KMS-11 (cell line): Measurements from ENCODE around the gene BRAF.
"Not testable (repeated sequence)": the region's sequence is repeated elsewhere in the genome, so short reads cannot be mapped to it uniquely, and the experiment has no call there.

Experiments used
- H2AFZ ChIP-seq: fragments of 200-600 bp; sonication (generic); 2 replicates; pipeline ENCODE4 v1.6.1; 2016; ENCODE audit warnings: antibody characterized with exemption, mixed run types, low read depth
- H3K27ac ChIP-seq: fragments of 200-600 bp; sonication (generic); 2 replicates; pipeline ENCODE4 v1.6.1; 2016; ENCODE audit warnings: mild to moderate bottlenecking, mixed run types
- H3K27me3 ChIP-seq: fragments of 200-600 bp; sonication (generic); 2 replicates; pipeline ENCODE4 v1.6.1; 2017; ENCODE audit warnings: mild to moderate bottlenecking, low read depth, mixed run types, moderate library complexity; ENCODE audit not compliant: insufficient read depth
- H3K36me3 ChIP-seq: fragments of 200-600 bp; sonication (generic); 2 replicates; pipeline ENCODE4 v1.6.1; 2017; ENCODE audit warnings: mild to moderate bottlenecking, mixed run types; ENCODE audit not compliant: insufficient read depth
- H3K4me1 ChIP-seq: fragments of 200-600 bp; sonication (generic); 2 replicates; pipeline ENCODE4 v1.6.1; 2016; ENCODE audit warnings: mild to moderate bottlenecking, low read depth, mixed run types; ENCODE audit not compliant: poor library complexity, severe bottlenecking
- H3K4me2 ChIP-seq: fragments of 200-600 bp; sonication (generic); 2 replicates; pipeline ENCODE4 v1.7.0; 2016; ENCODE audit warnings: mild to moderate bottlenecking, mixed run types
- H3K4me3 ChIP-seq: fragments of 200-600 bp; sonication (generic); IDR thresholded peaks from 2 replicates; pipeline ENCODE4 v1.6.1; 2017; ENCODE audit warnings: low read depth, low read length, mixed read lengths; ENCODE audit not compliant: insufficient read depth
- H3K79me2 ChIP-seq: fragments of 200-600 bp; sonication (generic); 2 replicates; pipeline ENCODE4 v1.6.1; 2016; ENCODE audit warnings: low read depth, mixed run types; ENCODE audit not compliant: insufficient read depth
- H3K9ac ChIP-seq: fragments of 200-600 bp; sonication (generic); 2 replicates; pipeline ENCODE4 v1.6.1; 2016; ENCODE audit warnings: mild to moderate bottlenecking, mixed run types
- H4K20me1 ChIP-seq: fragments of 200-600 bp; sonication (generic); 2 replicates; pipeline ENCODE4 v1.6.1; 2016; ENCODE audit warnings: mild to moderate bottlenecking, mixed run types; ENCODE audit not compliant: insufficient read depth
- TF ChIP-seq, protein P1 (sequence below): fragments of 200-600 bp; sonication (generic); conservative IDR thresholded peaks from 2 replicates; pipeline ENCODE4 v1.6.1; 2017; ENCODE audit warnings: low read depth, mild to moderate bottlenecking, antibody characterized with exemption, low read length, moderate library complexity, mixed read lengths

Gene BRAF

GRCh38 chr7:140773104-140773503 lies 151.6 kb downstream of the BRAF start:
- Histone ChIP-seq H2AFZ (no peak overlapping the region), H3K36me3 (0 out of 2 replicates have a peak, but pooled peaks cover 7% of the 10 kb centered on the region), H3K27me3 (no peaks in the 10 kb centered on the region), H3K27ac (no peak overlapping the region), H3K4me2 (no peak overlapping the region), H3K9ac (no peak overlapping the region), H4K20me1 (no peaks in the 10 kb centered on the region), H3K4me3 (no peak overlapping the region), H3K4me1 (no peaks in the 10 kb centered on the region), H3K79me2 (no peaks in the 10 kb centered on the region)
- TF ChIP-seq, protein P1, sequence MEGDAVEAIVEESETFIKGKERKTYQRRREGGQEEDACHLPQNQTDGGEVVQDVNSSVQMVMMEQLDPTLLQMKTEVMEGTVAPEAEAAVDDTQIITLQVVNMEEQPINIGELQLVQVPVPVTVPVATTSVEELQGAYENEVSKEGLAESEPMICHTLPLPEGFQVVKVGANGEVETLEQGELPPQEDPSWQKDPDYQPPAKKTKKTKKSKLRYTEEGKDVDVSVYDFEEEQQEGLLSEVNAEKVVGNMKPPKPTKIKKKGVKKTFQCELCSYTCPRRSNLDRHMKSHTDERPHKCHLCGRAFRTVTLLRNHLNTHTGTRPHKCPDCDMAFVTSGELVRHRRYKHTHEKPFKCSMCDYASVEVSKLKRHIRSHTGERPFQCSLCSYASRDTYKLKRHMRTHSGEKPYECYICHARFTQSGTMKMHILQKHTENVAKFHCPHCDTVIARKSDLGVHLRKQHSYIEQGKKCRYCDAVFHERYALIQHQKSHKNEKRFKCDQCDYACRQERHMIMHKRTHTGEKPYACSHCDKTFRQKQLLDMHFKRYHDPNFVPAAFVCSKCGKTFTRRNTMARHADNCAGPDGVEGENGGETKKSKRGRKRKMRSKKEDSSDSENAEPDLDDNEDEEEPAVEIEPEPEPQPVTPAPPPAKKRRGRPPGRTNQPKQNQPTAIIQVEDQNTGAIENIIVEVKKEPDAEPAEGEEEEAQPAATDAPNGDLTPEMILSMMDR = no peak

- H3K4me3 ChIP-seq = no peak overlapping the region
- no peaks in the 10 kb centered on the region for H3K27me3 ChIP-seq
- no peak overlapping the region for H2AFZ ChIP-seq
- TF ChIP-seq, protein P1 = no peak
- no peak overlapping the region for H3K27ac ChIP-seq
- H4K20me1 ChIP-seq = no peaks in the 10 kb centered on the region
- no peaks in the 10 kb centered on the region for H3K4me1 ChIP-seq
- no peaks in the 10 kb centered on the region for H3K79me2 ChIP-seq
- H3K9ac ChIP-seq = no peak overlapping the region
- 0 out of 2 replicates have a peak, but pooled peaks cover 7% of the 10 kb centered on the region for H3K36me3 ChIP-seq
- no peak overlapping the region for H3K4me2 ChIP-seq
These were observed 152.9 kb downstream of the BRAF start for GRCh38 chr7:140771826-140772225.

DNA sequence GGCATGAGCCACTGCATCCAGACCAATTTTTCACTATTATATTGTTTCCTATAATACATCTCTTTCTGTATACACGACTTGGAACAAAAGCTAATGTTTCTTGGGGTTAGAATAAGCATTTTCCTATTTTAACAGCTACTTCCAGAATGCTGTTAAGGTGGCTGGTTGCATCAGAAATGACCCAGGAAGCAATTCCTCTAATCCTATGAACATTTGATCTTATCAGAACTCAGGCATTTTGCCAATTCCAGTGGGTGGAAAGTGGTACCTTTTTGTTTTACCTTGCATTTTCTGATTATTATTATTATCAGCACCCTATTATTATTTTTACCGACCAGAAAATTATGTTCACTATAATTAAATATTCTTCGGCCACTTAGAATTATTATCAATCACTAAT lies 154.9 kb downstream of the BRAF start:
- Histone ChIP-seq H2AFZ (no peak overlapping the region), H3K27ac (no peak overlapping the region), H3K27me3 (no peaks in the 10 kb centered on the region), H3K36me3 (0 out of 2 replicates have a peak, but pooled peaks cover 7% of the 10 kb centered on the region), H3K9ac (no peak overlapping the region), H3K79me2 (no peaks in the 10 kb centered on the region), H4K20me1 (no peaks in the 10 kb centered on the region), H3K4me3 (no peak overlapping the region), H3K4me2 (no peak overlapping the region), H3K4me1 (no peaks in the 10 kb centered on the region)
- TF ChIP-seq, protein P1 = no peak

DNA sequence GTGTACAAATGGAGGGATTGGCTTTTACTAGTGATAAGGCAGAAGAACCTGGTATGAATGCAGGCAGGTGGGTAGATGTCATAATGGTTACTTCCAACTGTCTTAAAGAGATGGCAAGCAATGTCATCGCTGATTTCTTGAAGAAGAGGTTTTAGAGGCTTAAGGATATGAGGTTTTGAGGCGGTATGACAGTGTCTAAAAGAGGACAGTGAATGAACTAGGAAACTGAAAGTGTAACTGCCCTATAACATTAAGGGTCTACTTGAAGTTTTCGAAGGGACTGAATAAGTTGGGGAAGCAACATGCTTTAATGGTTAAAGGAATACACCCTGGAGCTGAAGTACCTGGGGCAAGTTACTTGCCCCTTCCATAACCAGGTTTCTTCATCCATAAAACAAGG lies 157.3 kb downstream of the BRAF start:
- TF ChIP-seq, protein P1 = no peak
- Histone ChIP-seq H3K27ac (no peak overlapping the region), H3K4me2 (no peak overlapping the region), H3K9ac (no peak overlapping the region), H2AFZ (no peak overlapping the region), H3K27me3 (no peaks in the 10 kb centered on the region), H4K20me1 (no peaks in the 10 kb centered on the region), H3K79me2 (no peaks in the 10 kb centered on the region), H3K4me3 (no peak overlapping the region), H3K4me1 (no peaks in the 10 kb centered on the region), H3K36me3 (0 out of 2 replicates have a peak, but pooled peaks cover 7% of the 10 kb centered on the region)

DNA sequence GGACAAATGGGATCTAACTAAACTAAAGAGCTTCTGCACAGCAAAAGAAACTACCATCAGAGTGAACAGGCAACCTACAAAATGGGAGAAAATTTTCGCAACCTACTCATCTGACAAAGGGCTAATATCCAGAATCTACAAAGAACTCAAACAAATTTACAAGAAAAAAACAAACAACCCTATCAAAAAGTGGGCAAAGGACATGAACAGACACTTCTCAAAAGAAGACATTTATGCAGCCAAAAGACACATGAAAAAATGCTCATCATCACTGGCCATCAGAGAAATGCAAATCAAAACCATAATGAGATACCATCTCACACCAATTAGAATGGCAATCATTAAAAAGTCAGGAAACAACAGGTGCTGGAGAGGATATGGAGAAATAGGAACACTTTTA lies 159.3 kb downstream of the BRAF start:
- not testable (repeated sequence) for H3K4me2 ChIP-seq, H3K4me3 ChIP-seq, H3K79me2 ChIP-seq, H3K36me3 ChIP-seq, H3K27ac ChIP-seq, H3K27me3 ChIP-seq, H3K9ac ChIP-seq, H3K4me1 ChIP-seq, H2AFZ ChIP-seq, H4K20me1 ChIP-seq

DNA sequence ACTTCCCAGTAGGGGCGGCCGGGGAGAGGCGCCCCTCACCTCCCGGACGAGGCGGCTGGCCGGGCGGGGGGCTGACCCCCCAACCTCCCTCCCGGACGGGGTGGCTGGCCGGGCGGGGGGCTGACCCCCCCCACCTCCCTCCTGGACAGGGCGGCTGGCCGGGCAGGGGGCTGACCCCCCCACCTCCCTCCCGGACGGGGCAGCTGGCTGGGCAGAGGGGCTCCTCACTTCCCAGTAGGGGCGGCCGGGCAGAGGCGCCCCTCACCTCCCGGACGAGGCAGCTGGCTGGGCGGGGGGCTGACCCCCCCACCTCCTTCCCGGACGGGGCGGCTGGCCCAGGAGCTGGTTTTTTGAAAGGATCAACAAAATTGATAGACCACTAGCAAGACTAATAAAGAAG lies 161.6 kb downstream of the BRAF start:
- H3K4me3 ChIP-seq, H4K20me1 ChIP-seq, H3K27ac ChIP-seq, H3K79me2 ChIP-seq, H3K27me3 ChIP-seq, H3K4me2 ChIP-seq, H3K36me3 ChIP-seq, H3K9ac ChIP-seq, H2AFZ ChIP-seq, H3K4me1 ChIP-seq: not testable (repeated sequence)

- not testable (repeated sequence) for H3K9ac ChIP-seq, H3K27me3 ChIP-seq, H3K4me1 ChIP-seq, H3K27ac ChIP-seq, H4K20me1 ChIP-seq, H3K4me2 ChIP-seq, H3K36me3 ChIP-seq, H3K79me2 ChIP-seq, H3K4me3 ChIP-seq, H2AFZ ChIP-seq
These were observed 163.4 kb downstream of the BRAF start for GRCh38 chr7:140761375-140761774.
